GM18505 (cell line): Measurements from ENCODE around the gene SEC24C.

Experiments
- ATAC-seq: cut with Tn5 transposase; IDR thresholded peaks from one replicate; pipeline ENCODE4 v1.9.1; 2021; ENCODE audit not compliant: unreplicated experiment
- POLR2A ChIP-seq: IDR thresholded peaks from 4 replicates; pipeline ENCODE4 v1.6.1; 2011; ENCODE audit warnings: borderline replicate concordance; ENCODE audit not compliant: insufficient read depth, insufficient read length; ENCODE audit errors: extremely low read depth

Gene SEC24C

GRCh38 chr10:73814896-73815718, 70.9 kb downstream of the SEC24C start:
- no peak for TF ChIP-seq POLR2A
- ATAC-seq = no peak

DNA sequence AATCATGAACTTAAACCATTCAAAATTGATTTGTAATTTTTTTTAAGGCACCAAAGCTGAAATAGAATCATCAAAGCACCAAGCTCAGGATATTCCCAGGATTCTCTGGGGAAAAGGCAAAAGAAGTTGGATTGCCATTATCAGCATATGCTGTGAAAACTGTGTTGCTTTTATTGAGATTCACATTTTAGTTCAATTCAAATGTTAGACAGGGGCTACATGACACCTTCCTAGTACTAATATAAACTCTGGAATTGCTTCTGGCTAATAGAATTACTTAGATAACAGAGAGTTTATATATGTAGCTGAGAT, 71.5 kb downstream of the SEC24C start:
- ATAC-seq = no peak
- no peak for TF ChIP-seq POLR2A

DNA sequence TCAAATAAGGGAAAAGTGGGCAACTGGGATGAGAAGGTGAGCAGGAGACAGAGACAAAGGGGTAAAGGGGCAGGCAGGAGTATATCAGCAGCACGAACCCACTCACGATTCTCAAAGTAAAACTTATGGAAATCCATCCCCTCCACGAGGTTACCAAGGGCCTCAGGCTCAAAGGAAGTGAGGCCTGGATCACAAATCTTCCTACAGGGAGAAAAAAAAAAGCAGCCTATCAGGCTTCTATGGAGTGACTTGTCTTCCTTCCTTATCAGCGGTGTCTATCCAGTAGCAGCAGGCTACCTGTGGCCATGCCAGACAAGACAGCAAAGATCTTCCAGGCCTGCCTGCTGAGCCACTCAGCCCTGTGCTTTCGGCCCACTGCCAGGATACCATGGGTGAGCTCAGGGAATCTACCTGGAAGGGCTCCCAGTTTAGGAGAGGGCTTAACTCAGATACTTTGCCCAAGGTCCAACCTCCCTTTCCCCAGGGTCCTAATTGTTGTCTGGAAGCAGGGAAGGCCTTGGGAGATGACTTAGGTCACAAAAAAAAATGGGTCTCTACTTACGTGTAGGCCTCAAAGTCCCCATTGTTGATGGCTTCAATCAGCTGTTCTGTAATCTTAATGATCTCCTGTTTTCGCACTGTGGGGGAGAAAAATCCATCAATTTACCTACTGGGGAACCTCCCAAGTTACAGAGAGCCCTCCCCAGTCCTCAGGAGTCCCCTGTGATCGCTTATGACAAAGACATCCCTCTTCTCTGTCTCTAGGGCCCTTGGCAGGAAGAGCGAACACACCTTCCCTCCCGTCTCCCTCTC, 73.0 kb downstream of the SEC24C start:
- TF ChIP-seq POLR2A = no peak
- ATAC-seq = no peak

DNA sequence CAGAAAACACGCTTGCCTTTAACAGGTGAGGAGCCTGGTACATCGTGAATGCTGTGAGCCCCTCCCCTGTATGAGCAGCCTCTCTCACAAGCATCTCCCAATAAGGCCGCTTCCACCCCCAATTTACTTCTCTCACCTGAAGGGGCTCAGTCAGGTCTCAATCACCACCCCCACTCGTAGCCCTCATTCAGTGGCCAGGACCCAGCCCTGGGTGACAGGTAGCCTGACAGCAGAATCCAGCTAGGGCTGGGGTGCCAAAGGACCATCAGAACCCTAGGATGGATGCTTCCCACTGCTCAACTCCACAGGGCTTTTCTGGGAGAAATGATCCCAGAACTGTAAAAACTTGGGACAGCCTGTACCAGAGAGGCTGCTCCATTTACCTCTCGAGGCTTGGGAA, 73.7 kb downstream of the SEC24C start:
- no peak for ATAC-seq
- TF ChIP-seq POLR2A = no peak

DNA sequence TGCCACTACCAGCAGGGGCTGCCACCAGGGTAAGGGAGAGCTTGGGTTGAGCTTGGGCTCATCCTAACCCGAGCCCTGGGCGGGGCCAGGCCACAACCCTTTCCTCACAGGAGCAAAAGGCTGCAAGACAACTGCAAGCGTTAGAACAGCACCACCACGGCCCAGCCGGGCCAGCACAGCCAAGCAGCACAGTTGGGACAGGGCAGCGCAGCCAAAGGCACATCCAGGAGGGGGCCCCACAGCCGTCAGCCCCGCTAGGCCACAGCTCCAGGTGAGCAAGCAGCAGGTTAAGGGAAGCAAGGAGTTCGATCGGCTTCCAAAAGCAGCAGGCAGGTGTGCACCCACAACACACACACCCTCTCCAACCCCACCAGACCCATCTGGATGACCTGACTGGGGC, 74.2 kb downstream of the SEC24C start:
- TF ChIP-seq POLR2A = no peak
- ATAC-seq = no peak

DNA sequence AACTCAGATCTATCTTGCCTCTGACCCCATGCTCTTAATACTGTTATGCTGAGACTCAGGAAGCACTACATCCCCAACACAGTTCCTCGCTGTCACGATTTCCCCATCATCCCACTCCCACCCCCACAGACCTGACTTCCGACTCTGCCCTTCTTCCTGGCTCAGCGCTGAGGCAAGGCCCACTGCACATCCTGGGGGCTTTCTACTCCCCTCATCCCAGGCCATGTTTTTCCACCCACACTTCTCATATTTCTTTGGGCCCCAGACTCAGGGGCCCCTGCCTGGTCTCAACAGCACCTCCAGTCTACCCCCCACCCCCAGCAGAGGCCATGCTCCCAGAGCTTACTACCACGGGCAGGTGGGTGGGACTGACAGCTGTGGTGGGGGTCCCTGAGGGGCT, 74.9 kb downstream of the SEC24C start:
- no peak for ATAC-seq
- TF ChIP-seq POLR2A = no peak

DNA sequence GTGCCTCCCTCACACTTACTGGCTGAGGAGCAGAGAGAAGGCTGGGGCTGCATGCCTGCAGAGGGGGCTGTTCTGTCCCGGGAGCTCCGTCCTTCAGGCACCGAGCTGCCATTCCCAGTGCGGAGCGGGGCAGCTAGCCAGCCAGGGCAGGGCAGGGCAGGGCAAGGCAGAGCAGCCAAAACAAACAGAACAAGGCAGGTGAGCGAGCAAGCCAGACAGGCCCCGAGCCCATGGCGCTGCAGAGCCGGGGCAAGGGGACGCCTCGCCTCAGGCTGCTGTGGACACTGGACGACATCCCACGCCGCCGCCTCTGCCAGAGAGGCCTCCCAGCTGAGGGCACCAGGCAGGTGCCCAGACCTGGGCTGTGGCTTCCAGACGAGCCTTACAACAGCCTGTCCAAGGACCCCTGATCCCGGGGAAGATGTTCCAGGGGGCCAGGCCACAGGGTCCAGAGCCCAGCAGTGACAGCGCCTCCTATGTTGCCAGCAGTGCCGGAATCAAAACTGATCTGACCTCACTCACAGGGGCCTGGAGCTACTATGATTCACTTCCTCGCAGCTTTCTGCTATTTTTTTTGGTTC, 75.4 kb downstream of the SEC24C start:
- ATAC-seq = no peak

More for the DNA sequence above, 75.4 kb downstream of the SEC24C start:
- TF ChIP-seq POLR2A = no peak
